ENCODE data around the gene METTL24. TPM values are rescaled to one million over a fixed set of nuclear protein-coding genes. Genes with fewer than 3 reads are reported as not detected.
A peak's percentile ranks its signal among the peaks of the same experiment; 100 is the strongest.

METTL24 gene
- total RNA-seq, 1 donor from 2014 or later, result 1.5 TPM

- H3K27me3 Mint-ChIP-seq (ENCODE audit: unreplicated experiment), result peaks cover 4% of the 10 kb centered on the region
- peak overlapping the region; percentile 16 for H3K4me3 Mint-ChIP-seq (ENCODE audit: unreplicated experiment)
- DNase-seq, result peak; percentile 31
- peaks cover 8% of the 10 kb centered on the region for H3K9me3 Mint-ChIP-seq (ENCODE audit: unreplicated experiment)
- peak overlapping the region; percentile 38 for H3K27ac Mint-ChIP-seq (ENCODE audit: unreplicated experiment)
- no peaks in the 10 kb centered on the region for H3K36me3 Mint-ChIP-seq (ENCODE audit: unreplicated experiment)
- peaks cover 35% of the 10 kb centered on the region for H3K4me1 Mint-ChIP-seq (ENCODE audit: low read depth, unreplicated experiment)
- no peak for TF ChIP-seq CTCF (IDR thresholded peaks at IDR 0.05; ENCODE audit: partially characterized antibody, unreplicated experiment)
Measured at GRCh38 chr6:110334423-110335180, 23.5 kb downstream of the METTL24 start.

- Mint-ChIP-seq H3K4me3 (ENCODE audit: unreplicated experiment) (peak overlapping the region; percentile 5), H3K27ac (ENCODE audit: unreplicated experiment) (peak overlapping the region; percentile 96), H3K36me3 (ENCODE audit: unreplicated experiment) (no peaks in the 10 kb centered on the region), H3K27me3 (ENCODE audit: unreplicated experiment) (peaks cover 4% of the 10 kb centered on the region), H3K4me1 (ENCODE audit: low read depth, unreplicated experiment) (peaks cover 57% of the 10 kb centered on the region), H3K9me3 (ENCODE audit: unreplicated experiment) (peaks cover 8% of the 10 kb centered on the region)
- TF ChIP-seq CTCF (IDR thresholded peaks at IDR 0.05; ENCODE audit: partially characterized antibody, unreplicated experiment), result no peak
- no peak for DNase-seq
Measured at GRCh38 chr6:110332281-110332680, 25.9 kb downstream of the METTL24 start.

- H3K27ac Mint-ChIP-seq (ENCODE audit: unreplicated experiment), result peak overlapping the region; percentile 96
- peak overlapping the region; percentile 68 for H3K4me3 Mint-ChIP-seq (ENCODE audit: unreplicated experiment)
Measured at GRCh38 chr6:110331816-110332215, 26.3 kb downstream of the METTL24 start.

GRCh38 chr6:110331390-110331789, 26.8 kb downstream of the METTL24 start:
- H3K4me1 Mint-ChIP-seq (ENCODE audit: low read depth, unreplicated experiment), result peaks cover 61% of the 10 kb centered on the region
- no peaks in the 10 kb centered on the region for H3K36me3 Mint-ChIP-seq (ENCODE audit: unreplicated experiment)
- H3K4me3 Mint-ChIP-seq (ENCODE audit: unreplicated experiment), result peak overlapping the region; percentile 68
- no peak for DNase-seq
- peaks cover 10% of the 10 kb centered on the region for H3K9me3 Mint-ChIP-seq (ENCODE audit: unreplicated experiment)
- no peak for TF ChIP-seq CTCF (IDR thresholded peaks at IDR 0.05; ENCODE audit: partially characterized antibody, unreplicated experiment)
- peak overlapping the region; percentile 96 for H3K27ac Mint-ChIP-seq (ENCODE audit: unreplicated experiment)
- peaks cover 4% of the 10 kb centered on the region for H3K27me3 Mint-ChIP-seq (ENCODE audit: unreplicated experiment)

More at GRCh38 chr6:110331816-110332215, 26.3 kb downstream of the METTL24 start:
- no peak for TF ChIP-seq CTCF (IDR thresholded peaks at IDR 0.05; ENCODE audit: partially characterized antibody, unreplicated experiment)
- peak; percentile 78 for DNase-seq
- Mint-ChIP-seq H3K36me3 (ENCODE audit: unreplicated experiment) (no peaks in the 10 kb centered on the region), H3K9me3 (ENCODE audit: unreplicated experiment) (peaks cover 10% of the 10 kb centered on the region), H3K4me1 (ENCODE audit: low read depth, unreplicated experiment) (peaks cover 61% of the 10 kb centered on the region), H3K27me3 (ENCODE audit: unreplicated experiment) (peaks cover 4% of the 10 kb centered on the region)

GRCh38 chr6:110329714-110330436, 28.3 kb downstream of the METTL24 start:
- DNase-seq, result no peak
- peaks cover 71% of the 10 kb centered on the region for H3K4me1 Mint-ChIP-seq (ENCODE audit: low read depth, unreplicated experiment)
- peaks cover 6% of the 10 kb centered on the region for H3K27me3 Mint-ChIP-seq (ENCODE audit: unreplicated experiment)
- H3K9me3 Mint-ChIP-seq (ENCODE audit: unreplicated experiment), result peaks cover 13% of the 10 kb centered on the region
- peak overlapping the region; percentile 63 for H3K27ac Mint-ChIP-seq (ENCODE audit: unreplicated experiment)
- no peak for TF ChIP-seq CTCF (IDR thresholded peaks at IDR 0.05; ENCODE audit: partially characterized antibody, unreplicated experiment)
- H3K36me3 Mint-ChIP-seq (ENCODE audit: unreplicated experiment), result no peaks in the 10 kb centered on the region
- no peak overlapping the region for H3K4me3 Mint-ChIP-seq (ENCODE audit: unreplicated experiment)
